Naive thymus-derived CD4-positive, alpha-beta T cell (primary cell): ENCODE data around the gene ZBTB21. TPM values are rescaled to one million over a fixed set of nuclear protein-coding genes. Genes with fewer than 3 reads are reported as not detected.

Experiments
- ATAC-seq: fragments of 150-1000 bp; cut with Tn5 transposase; 2 replicates; pipeline ENCODE4 v1.10.0; 2021; ENCODE audit warnings: mild to moderate bottlenecking, moderate library complexity
- CTCF ChIA-PET: fragments of 350-600 bp; sonication (Branson Sonifier 250); formaldehyde crosslinking; loops from one replicate; lab custom pipeline; 2021; ENCODE audit warnings: antibody characterized with exemption; lab: Charles Lee
- POLR2A ChIA-PET: fragments of 350-600 bp; sonication (Branson Sonifier 250); formaldehyde crosslinking; loops from one replicate; lab custom pipeline; 2021; ENCODE audit warnings: antibody characterized with exemption, inconsistent platforms; lab: Charles Lee
- DNase-seq, 9 donors: peaks; one replicate each; pipeline versions ENCODE4 v3.0.0 to v3.0.0-alpha.2; 2020 to 2022; ENCODE audit warnings: mixed read lengths in 1 of 9
- H3K27ac ChIP-seq: one replicate; pipeline ENCODE4 v1.7.0; 2013; ENCODE audit warnings: mild to moderate bottlenecking, low read depth, low read length, moderate library complexity
- H3K27me3 ChIP-seq, 2 donors: one replicate each; pipeline ENCODE4 v1.7.0; 2013; ENCODE audit warnings: low read length in 2 of 2, mild to moderate bottlenecking in 2 of 2, moderate library complexity in 2 of 2; ENCODE audit not compliant: control insufficient read depth in 2 of 2, insufficient read depth in 2 of 2
- H3K36me3 ChIP-seq, 3 experiments: 1 replicate in 2 of 3; 2 replicates in 1 of 3; pipeline ENCODE4 v1.7.0; 2013; ENCODE audit warnings: low read length in 3 of 3, mild to moderate bottlenecking in 3 of 3, moderate library complexity in 1 of 3; ENCODE audit not compliant: insufficient read depth in 3 of 3, control insufficient read depth in 2 of 3
- H3K4me1 ChIP-seq, 2 donors: one replicate each; pipeline ENCODE4 v1.7.0; 2013; ENCODE audit warnings: low read length in 2 of 2, mild to moderate bottlenecking in 2 of 2, moderate library complexity in 1 of 2; ENCODE audit not compliant: control insufficient read depth in 2 of 2, insufficient read depth in 2 of 2
- H3K4me3 ChIP-seq: 2 replicates; pipeline ENCODE4 v1.7.0; 2013; ENCODE audit warnings: mild to moderate bottlenecking, low read length
- H3K9me3 ChIP-seq, 3 experiments: 1 replicate in 2 of 3; 2 replicates in 1 of 3; pipeline ENCODE4 v1.7.0; 2013; ENCODE audit warnings: low read length in 3 of 3; ENCODE audit not compliant: control insufficient read depth in 2 of 3
- H3K27ac Mint-ChIP-seq, 9 donors: one replicate each; pipeline ENCODE4 v1.8.0; 2020 to 2022; ENCODE audit warnings: mixed read lengths in 9 of 9, mild to moderate bottlenecking in 8 of 9, moderate library complexity in 5 of 9, inconsistent platforms in 2 of 9
- H3K27me3 Mint-ChIP-seq, 5 donors: one replicate each; pipeline ENCODE4 v1.8.0; 2021 to 2022; ENCODE audit warnings: mixed read lengths in 5 of 5, mild to moderate bottlenecking in 1 of 5
- H3K36me3 Mint-ChIP-seq, 5 donors: one replicate each; pipeline ENCODE4 v1.8.0; 2020 to 2022; ENCODE audit warnings: mixed read lengths in 5 of 5, mild to moderate bottlenecking in 3 of 5, inconsistent platforms in 1 of 5
- H3K4me1 Mint-ChIP-seq, 7 donors: one replicate each; pipeline ENCODE4 v1.8.0; 2020 to 2022; ENCODE audit warnings: mixed read lengths in 7 of 7, mild to moderate bottlenecking in 3 of 7, inconsistent platforms in 1 of 7
- H3K4me3 Mint-ChIP-seq, 10 donors: one replicate each; pipeline ENCODE4 v1.8.0; 2020 to 2022; ENCODE audit warnings: mild to moderate bottlenecking in 10 of 10, mixed read lengths in 10 of 10, moderate library complexity in 6 of 10, inconsistent platforms in 2 of 10
- H3K9me3 Mint-ChIP-seq, 11 donors: one replicate each; pipeline ENCODE4 v1.8.0; 2020 to 2022; ENCODE audit warnings: mixed read lengths in 11 of 11, mild to moderate bottlenecking in 4 of 11, inconsistent platforms in 1 of 11, moderate library complexity in 1 of 11
- intact Hi-C, 2 donors: fragments of 100-400 bp; cut with micrococcal nuclease; formaldehyde crosslinking; loops; one replicate each; pipeline ENCODE4 v1.15.1; 2023
- polyA plus RNA-seq, 2 donors: library from polyadenylated mRNA; unstranded; fragments of 300-500 nt; fragmentation: Illumina TruSeq; gene quantifications; one replicate each; pipeline ENCODE4 v1.2.3, GENCODE V29; 2021
- total RNA-seq, 6 experiments: library from RNA in 5 of 6; stranded (reverse) in 5 of 6; gene quantifications; 1 replicate in 5 of 6; 2 replicates in 1 of 6; pipeline ENCODE4 v1.2.3 and lab custom pipeline; 2021 to 2026

ZBTB21 gene
- total and polyA plus RNA-seq, 7 experiments from 2014 or later, result 4.3 to 137 (median 24.3) TPM

DNA sequence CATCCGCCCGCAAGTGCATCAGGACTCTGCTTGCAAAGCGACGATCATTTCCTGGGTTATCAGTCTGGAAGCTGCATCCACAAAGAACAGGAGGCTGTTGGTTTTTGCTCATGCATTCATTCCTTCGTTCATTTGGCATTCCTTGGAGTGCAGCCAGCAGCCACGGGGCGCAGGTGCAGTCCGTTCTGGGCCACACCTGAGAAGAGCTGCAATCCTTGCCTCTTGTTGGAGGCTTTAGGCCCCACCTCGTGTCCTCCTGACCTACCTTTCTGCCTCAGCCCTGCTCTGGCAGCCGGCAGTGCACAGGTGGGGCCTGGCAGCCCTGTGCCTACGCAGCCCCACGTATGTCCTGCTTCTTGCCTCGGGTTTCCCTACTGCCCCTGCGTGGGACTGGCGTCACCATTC is 36.7 kb downstream of the ZBTB21 start:
- Histone ChIP-seq H3K27me3 (no peaks in the 10 kb centered on the region), H3K4me1 (peaks cover 0 to 20% of the 10 kb centered on the region in 2 donors), H3K27ac (no peak overlapping the region), H3K9me3 (no peaks in the 10 kb centered on the region), H3K4me3 (no peak overlapping the region), H3K36me3 (no peaks in the 10 kb centered on the region)
- Mint-ChIP-seq H3K4me3 (peak overlapping the region in 1 of 10 donors; percentile 61), H3K27ac (peak overlapping the region in 4 of 9 donors; percentile 12 to 42 (median 16)), H3K27me3 (no peaks in the 10 kb centered on the region), H3K36me3 (peaks cover 0 to 6% (median 0%) of the 10 kb centered on the region in 5 donors), H3K4me1 (peaks cover 14 to 28% (median 18%) of the 10 kb centered on the region in 7 donors), H3K9me3 (peaks cover 0 to 7% (median 0%) of the 10 kb centered on the region in 11 donors)
- intact Hi-C loops, result no loop called here
- ChIA-PET CTCF (no interaction called here), POLR2A (no interaction called here)
- DNase-seq, result no peak
- no peak for ATAC-seq

DNA sequence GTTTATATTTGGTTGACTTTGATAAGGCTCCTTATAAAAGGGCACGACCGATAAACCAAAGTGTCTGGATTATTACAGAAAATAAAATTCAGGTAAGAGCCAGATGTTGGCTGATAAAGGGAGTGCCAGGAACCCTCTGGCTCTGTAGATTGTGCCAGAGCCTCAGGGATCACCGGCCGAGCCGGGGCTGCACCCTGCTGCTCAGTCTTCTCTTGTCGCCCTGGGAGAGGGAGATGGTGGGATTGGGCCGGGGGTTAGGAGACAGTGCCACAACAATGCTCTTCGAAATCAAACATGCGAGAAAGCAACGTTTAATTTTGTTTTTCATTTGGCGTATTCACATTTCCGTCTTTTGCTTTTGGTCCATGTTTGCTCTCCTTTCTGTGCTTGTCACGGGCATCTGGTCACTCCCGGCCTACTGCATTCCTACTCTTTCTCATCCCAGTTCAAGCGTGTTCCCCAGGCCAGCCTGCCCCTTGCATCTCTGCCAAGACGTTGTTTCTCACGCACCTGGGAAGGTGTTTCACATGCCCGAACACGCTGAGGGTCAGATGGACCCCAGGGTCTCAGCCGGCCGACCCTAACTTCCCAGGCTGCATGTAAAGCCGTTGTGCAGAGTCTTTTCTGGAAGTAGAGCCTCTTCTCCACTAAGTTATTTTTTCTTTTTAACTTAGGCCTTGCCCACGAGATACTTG is 37.5 kb downstream of the ZBTB21 start:
- intact Hi-C loops, result no loop called here
- no peak overlapping the region for H3K4me3 ChIP-seq
- H3K4me3 Mint-ChIP-seq, result peak overlapping the region in 1 of 10 donors; percentile 12
- peaks cover 0 to 6% (median 0%) of the 10 kb centered on the region in 5 donors for H3K36me3 Mint-ChIP-seq
- peaks cover 0 to 20% of the 10 kb centered on the region in 2 donors for H3K4me1 ChIP-seq
- no peak for DNase-seq
- POLR2A ChIA-PET, result interaction anchor here (0.7 to 1.0 kb wide), 2 partner anchors 60 to 90 kb away, joined by 3 to 5 read pairs; no protein-coding TSS in a partner anchor
- H3K27me3 Mint-ChIP-seq, result no peaks in the 10 kb centered on the region
- no peaks in the 10 kb centered on the region for H3K27me3 ChIP-seq
- peak overlapping the region in 2 of 9 donors; percentile 12 to 14 for H3K27ac Mint-ChIP-seq
- CTCF ChIA-PET, result no interaction called here
- peaks cover 0 to 7% (median 0%) of the 10 kb centered on the region in 11 donors for H3K9me3 Mint-ChIP-seq
- H3K9me3 ChIP-seq, result no peaks in the 10 kb centered on the region
- peaks cover 14 to 28% (median 18%) of the 10 kb centered on the region in 7 donors for H3K4me1 Mint-ChIP-seq
- H3K27ac ChIP-seq, result no peak overlapping the region
- no peaks in the 10 kb centered on the region for H3K36me3 ChIP-seq
- no peak for ATAC-seq

DNA sequence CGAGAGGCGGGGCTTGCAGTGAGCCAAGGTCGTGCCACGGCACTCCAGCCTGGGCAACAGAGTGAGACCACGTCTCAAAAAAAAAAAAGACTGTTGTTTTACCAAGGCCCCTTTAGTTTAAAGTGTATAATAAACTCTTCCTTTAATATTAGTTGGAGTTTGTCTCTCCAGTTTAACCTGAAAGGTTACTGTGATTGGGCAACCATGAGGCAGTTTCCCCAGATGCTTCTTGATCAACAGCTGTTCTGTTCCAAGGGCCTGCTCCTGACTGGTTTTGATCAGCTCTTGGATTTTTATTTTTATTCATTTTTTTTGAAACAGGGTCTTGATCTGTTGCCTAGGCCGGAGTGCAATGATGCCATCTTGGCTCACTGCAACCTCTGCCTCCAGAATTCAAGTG is 38.3 kb downstream of the ZBTB21 start:
- peaks cover 0 to 6% (median 0%) of the 10 kb centered on the region in 5 donors for H3K36me3 Mint-ChIP-seq
- intact Hi-C loops, result no loop called here
- Histone ChIP-seq H3K27me3 (no peaks in the 10 kb centered on the region), H3K36me3 (no peaks in the 10 kb centered on the region), H3K27ac (no peak overlapping the region), H3K9me3 (no peaks in the 10 kb centered on the region), H3K4me1 (peaks cover 0 to 20% of the 10 kb centered on the region in 2 donors), H3K4me3 (no peak overlapping the region)
- H3K27ac Mint-ChIP-seq, result no peak overlapping the region
- peaks cover 14 to 28% (median 18%) of the 10 kb centered on the region in 7 donors for H3K4me1 Mint-ChIP-seq
- H3K27me3 Mint-ChIP-seq, result no peaks in the 10 kb centered on the region
- ChIA-PET POLR2A (interaction anchor here (0.7 to 1.0 kb wide), 2 partner anchors 61 to 91 kb away, joined by 3 to 5 read pairs; no protein-coding TSS in a partner anchor), CTCF (interaction anchor here (0.6 kb wide), 1 partner anchor 62 kb away, joined by 6 read pairs; no protein-coding TSS in a partner anchor)
- ATAC-seq (no peak), DNase-seq (no peak)
- H3K9me3 Mint-ChIP-seq, result peaks cover 0 to 7% (median 0%) of the 10 kb centered on the region in 11 donors
- no peak overlapping the region for H3K4me3 Mint-ChIP-seq

DNA sequence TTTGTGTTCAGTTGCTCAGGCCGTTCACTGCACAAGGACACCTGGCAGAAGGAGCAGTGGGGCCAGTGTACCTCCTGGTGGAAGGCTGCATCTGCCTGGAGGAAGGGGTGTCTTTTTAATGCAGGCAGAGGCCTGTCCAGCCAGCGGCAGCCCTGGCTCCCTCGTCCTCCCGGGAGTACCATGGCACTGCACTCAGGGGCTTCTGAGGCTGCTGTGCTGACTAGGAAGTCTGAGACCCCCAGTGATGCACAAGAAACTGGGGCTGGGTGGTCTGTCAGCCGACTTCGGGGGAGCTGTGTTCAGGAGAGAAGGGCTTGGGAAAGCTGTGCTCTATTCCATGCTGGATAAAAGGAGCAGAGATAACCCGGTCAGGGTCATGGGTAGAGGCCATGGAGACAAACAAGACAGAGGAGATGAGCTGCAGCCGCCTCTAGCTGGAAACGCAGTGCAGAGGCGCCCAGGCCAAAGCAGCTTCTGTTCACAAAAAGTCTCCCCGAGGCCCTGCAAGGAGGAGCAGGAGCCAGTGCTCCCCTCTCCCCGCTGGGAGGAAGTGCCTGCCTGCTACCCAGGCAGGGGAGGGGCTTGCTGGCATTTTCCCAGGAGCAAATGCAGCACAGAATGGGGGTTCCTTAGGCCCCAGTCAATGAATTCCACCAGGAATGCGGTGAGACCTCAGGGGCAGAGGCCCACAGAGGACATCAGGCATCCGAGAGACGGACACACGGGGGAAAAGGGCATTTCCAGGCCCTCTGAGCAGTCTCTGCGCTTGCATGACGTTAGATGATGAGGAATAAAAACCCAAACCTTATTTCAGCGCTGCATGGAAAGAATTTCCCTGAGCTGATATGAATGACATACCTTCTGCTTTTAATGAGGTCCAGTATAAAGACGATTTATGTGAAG is 39.2 kb downstream of the ZBTB21 start:
- Mint-ChIP-seq H3K9me3 (peaks cover 0 to 7% (median 0%) of the 10 kb centered on the region in 11 donors), H3K4me3 (no peak overlapping the region), H3K27me3 (no peaks in the 10 kb centered on the region), H3K27ac (no peak overlapping the region), H3K36me3 (peaks cover 0 to 6% (median 0%) of the 10 kb centered on the region in 5 donors), H3K4me1 (peaks cover 14 to 28% (median 18%) of the 10 kb centered on the region in 7 donors)
- DNase-seq (no peak), ATAC-seq (no peak)
- Histone ChIP-seq H3K27ac (no peak overlapping the region), H3K4me3 (no peak overlapping the region), H3K4me1 (peaks cover 0 to 20% of the 10 kb centered on the region in 2 donors), H3K36me3 (no peaks in the 10 kb centered on the region), H3K9me3 (no peaks in the 10 kb centered on the region), H3K27me3 (no peaks in the 10 kb centered on the region)
- intact Hi-C loops, result no loop called here
- POLR2A ChIA-PET, result interaction anchor here (0.6 to 0.7 kb wide), 2 partner anchors 10 to 49 kb away, joined by 3 read pairs; no protein-coding TSS in a partner anchor
- CTCF ChIA-PET, result interaction anchor here (0.6 kb wide), 1 partner anchor 61 kb away, joined by 6 read pairs; no protein-coding TSS in a partner anchor

DNA sequence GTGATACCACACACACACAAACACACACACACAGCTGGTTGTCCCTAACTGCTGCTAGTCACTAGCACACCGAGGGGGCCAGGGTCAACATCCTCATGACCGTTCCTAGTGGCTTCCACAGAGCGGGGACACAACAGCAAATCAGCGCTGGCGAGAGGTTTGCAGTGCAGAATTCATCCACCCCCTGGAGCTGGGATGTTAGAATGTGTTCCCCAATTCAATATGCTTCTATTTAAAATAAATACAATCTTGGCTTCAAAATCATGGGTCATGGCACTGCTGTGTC is 40.1 kb downstream of the ZBTB21 start:
- Mint-ChIP-seq H3K27ac (peak overlapping the region in 1 of 9 donors; percentile 20), H3K9me3 (peaks cover 0 to 7% (median 0%) of the 10 kb centered on the region in 11 donors), H3K4me3 (no peak overlapping the region), H3K27me3 (no peaks in the 10 kb centered on the region), H3K4me1 (peaks cover 12 to 23% (median 16%) of the 10 kb centered on the region in 7 donors), H3K36me3 (peaks cover 0 to 6% (median 0%) of the 10 kb centered on the region in 5 donors)
- no peaks in the 10 kb centered on the region for H3K36me3 ChIP-seq
- CTCF ChIA-PET, result no interaction called here
- H3K4me3 ChIP-seq, result no peak overlapping the region
- peaks cover 0 to 16% of the 10 kb centered on the region in 2 donors for H3K4me1 ChIP-seq
- H3K27ac ChIP-seq, result no peak overlapping the region
- intact Hi-C loops, result no loop called here
- ATAC-seq (no peak), DNase-seq (no peak)
- POLR2A ChIA-PET, result no interaction called here
- H3K27me3 ChIP-seq, result no peaks in the 10 kb centered on the region
- H3K9me3 ChIP-seq, result no peaks in the 10 kb centered on the region

DNA sequence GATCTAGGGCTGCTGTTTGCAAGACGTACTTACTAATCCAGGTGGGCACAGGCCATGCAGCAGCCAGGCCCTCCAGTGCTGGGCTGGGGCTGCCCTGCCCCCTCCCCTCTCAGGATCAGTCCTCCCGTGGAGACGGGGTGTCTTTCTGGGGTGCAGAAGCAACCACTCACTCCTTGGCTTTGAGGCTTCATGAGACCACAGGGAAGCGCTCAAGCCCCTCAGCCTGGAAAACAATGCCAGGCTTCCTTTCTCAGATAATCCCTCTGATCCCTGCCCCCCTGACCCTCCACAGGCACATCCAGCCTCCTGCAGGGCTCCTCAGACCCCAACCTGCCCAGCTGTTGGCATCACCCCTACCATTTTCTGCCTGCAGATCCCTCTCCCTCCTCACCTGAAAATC is 42.5 kb downstream of the ZBTB21 start:
- intact Hi-C loops, result no loop called here
- ATAC-seq (no peak), DNase-seq (no peak)
- Histone ChIP-seq H3K4me1 (no peaks in the 10 kb centered on the region), H3K9me3 (no peaks in the 10 kb centered on the region), H3K4me3 (no peak overlapping the region), H3K36me3 (no peaks in the 10 kb centered on the region), H3K27ac (no peak overlapping the region), H3K27me3 (no peaks in the 10 kb centered on the region)
- Mint-ChIP-seq H3K27ac (no peak overlapping the region), H3K27me3 (peaks cover 0 to 3% (median 0%) of the 10 kb centered on the region in 5 donors), H3K4me3 (no peak overlapping the region), H3K4me1 (peaks cover 0 to 2% (median 0%) of the 10 kb centered on the region in 7 donors), H3K9me3 (peaks cover 0 to 4% (median 0%) of the 10 kb centered on the region in 11 donors), H3K36me3 (peaks cover 0 to 1% (median 0%) of the 10 kb centered on the region in 5 donors)
- ChIA-PET POLR2A (no interaction called here), CTCF (no interaction called here)
